Measurements from ENCODE around the gene NKTR.

- TF ChIP-seq CTCF (conservative IDR thresholded peaks at IDR 0.05) (no peak), EZH2 (IDR thresholded peaks at IDR 0.05; ENCODE audit: low read depth) (no peak)
These were observed 8.1 kb downstream of the NKTR start for GRCh38 chr3:42608581-42608980.
